PC-3 (cell line): ENCODE results near the gene RPL39L.

Experiments used
- EZH2 ChIP-seq: fragments of 300-600 bp; sonication (generic); IDR thresholded peaks from one replicate; pipeline ENCODE4 v1.6.1; 2017; ENCODE audit warnings: antibody characterized with exemption, mild to moderate bottlenecking, low read length; ENCODE audit not compliant: unreplicated experiment
- EZH2phosphoT487 ChIP-seq: fragments of 300-600 bp; sonication (generic); IDR thresholded peaks from 2 replicates; pipeline ENCODE4 v1.6.1; 2018; ENCODE audit warnings: mild to moderate bottlenecking, antibody characterized with exemption, low read length, borderline replicate concordance
- TF ChIP-seq, protein P1 (sequence below): fragments of 300-600 bp; sonication (generic); conservative IDR thresholded peaks from 2 replicates; pipeline ENCODE4 v1.5.1; 2017; ENCODE audit warnings: antibody characterized with exemption, low read depth, mild to moderate bottlenecking, low read length

DNA sequence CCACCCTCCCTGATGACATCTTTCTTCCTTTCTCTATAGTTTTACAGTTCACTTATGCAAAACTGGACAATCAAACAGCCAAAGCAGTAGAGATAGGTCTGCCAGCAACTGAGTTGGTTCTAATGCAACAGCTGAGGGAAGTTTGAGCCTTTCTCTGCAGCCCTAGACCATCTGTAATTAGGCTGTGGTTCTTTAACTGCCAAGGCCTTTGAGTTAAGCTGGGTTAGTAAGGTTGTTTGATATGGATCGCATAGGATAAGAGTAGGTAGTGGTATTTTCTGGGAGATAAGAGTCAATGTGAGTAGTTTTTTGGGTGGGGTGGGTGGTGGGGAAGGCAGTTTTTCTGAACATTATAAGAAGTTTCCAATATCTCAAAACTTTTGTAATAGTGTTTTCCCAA, 3.0 kb downstream of the RPL39L start:
- TF ChIP-seq, protein P1, sequence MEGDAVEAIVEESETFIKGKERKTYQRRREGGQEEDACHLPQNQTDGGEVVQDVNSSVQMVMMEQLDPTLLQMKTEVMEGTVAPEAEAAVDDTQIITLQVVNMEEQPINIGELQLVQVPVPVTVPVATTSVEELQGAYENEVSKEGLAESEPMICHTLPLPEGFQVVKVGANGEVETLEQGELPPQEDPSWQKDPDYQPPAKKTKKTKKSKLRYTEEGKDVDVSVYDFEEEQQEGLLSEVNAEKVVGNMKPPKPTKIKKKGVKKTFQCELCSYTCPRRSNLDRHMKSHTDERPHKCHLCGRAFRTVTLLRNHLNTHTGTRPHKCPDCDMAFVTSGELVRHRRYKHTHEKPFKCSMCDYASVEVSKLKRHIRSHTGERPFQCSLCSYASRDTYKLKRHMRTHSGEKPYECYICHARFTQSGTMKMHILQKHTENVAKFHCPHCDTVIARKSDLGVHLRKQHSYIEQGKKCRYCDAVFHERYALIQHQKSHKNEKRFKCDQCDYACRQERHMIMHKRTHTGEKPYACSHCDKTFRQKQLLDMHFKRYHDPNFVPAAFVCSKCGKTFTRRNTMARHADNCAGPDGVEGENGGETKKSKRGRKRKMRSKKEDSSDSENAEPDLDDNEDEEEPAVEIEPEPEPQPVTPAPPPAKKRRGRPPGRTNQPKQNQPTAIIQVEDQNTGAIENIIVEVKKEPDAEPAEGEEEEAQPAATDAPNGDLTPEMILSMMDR = no peak
- TF ChIP-seq EZH2 (no peak), EZH2phosphoT487 (no peak)
